HG02840 (cell line): ENCODE data around the gene ZNRD2.

Experiments
- ATAC-seq: cut with Tn5 transposase; IDR thresholded peaks from one replicate; pipeline ENCODE4 v1.9.1; 2021; ENCODE audit warnings: mild to moderate bottlenecking, moderate library complexity, moderate number of reproducible peaks; ENCODE audit not compliant: unreplicated experiment, low FRiP score

The ZNRD2 gene

GRCh38 chr11:65571420-65571819 lies 1.1 kb downstream of the ZNRD2 start:
- ATAC-seq = no peak

DNA sequence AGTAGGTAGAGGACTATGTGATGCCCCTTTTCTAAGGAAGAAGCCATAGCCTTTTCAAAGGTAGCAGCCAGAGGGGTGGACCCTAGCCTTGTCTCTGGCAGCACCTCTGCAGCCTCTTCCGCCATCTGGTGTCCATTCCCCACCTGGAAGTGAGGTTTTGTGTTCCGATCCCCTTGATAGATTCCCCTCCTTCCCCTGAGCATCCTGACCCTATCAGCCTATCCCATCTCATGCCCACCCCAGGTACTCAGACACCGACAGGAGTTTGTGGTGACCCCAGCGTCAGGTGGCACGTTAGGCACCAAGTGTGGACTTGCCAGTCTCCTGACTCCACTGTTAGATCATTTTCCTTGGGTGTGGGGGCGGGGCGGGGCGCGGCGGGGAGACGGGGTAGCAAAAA lies 1.7 kb downstream of the ZNRD2 start:
- ATAC-seq = no peak

GRCh38 chr11:65572356-65573051 lies 2.2 kb downstream of the ZNRD2 start, which contains the start of gene FAM89B:
Gene FAM89B, plus strand, starts transcription at chr11:65572538. Its CDS starts 132 bp downstream, at chr11:65572670.
- no peak for ATAC-seq

DNA sequence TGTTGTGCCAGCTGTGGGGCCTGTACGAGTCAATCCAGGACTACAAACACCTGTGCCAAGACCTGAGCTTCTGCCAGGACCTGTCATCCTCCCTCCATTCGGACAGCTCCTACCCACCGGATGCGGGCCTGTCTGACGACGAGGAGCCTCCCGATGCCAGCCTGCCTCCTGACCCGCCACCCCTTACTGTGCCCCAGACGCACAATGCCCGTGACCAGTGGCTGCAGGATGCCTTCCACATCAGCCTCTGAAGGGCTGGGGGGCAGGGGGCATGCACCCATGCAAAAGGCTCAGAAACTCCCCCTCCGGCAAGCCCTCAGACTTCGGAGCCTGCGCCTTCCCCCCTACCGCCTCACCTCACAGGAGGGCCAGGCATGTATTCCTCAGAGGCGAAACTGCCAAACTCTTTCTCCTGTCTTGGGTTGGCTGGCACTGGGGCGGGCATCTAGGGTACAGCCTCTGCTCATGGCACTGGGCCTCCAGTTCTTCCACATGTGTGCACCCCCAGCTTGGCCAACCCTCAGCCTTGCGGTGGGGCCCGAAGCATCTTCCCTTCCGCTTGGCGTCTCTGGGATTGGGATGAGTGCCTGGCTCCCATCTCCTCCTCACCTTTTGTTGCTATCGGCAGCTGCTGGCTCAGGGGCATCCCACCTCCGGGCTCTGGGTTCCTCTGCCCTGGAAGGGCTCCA lies 3.3 kb downstream of the ZNRD2 start:
- ATAC-seq = no peak

DNA sequence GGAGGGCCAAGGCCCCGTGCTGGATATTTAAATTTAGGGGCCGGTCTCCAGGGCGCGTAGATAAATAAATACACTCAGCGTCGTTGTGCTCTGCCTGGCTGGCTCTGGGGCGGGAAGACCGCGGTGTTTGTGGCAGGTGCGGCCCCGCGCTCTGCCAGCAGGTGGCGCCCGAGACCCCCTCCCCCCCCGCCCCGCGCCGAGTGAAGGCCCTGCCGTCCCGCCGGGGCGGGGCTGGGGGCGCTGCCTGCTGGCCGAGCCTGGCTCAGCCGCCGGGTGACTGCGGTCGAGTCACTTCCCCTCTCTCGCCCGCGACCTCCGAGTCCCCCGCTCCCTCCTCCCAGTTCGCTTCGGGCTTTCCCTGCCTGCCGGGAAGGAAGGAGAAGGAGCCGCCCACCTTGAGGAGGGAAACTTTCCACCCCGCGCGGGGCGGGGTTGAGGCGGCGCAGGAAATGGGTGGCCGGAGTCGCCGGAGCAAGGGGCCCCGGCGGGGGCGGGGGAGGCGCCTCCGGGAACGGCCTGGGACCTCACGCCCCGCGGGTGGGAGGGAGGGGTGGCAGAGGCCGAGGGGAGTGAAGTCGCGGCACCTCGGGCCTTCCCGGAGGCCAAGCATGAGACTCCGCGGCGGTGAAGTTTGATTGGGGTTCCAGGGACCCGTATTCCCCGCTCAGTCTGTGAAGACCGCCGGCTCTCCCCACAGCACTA lies 4.0 kb downstream of the ZNRD2 start:
- no peak for ATAC-seq

DNA sequence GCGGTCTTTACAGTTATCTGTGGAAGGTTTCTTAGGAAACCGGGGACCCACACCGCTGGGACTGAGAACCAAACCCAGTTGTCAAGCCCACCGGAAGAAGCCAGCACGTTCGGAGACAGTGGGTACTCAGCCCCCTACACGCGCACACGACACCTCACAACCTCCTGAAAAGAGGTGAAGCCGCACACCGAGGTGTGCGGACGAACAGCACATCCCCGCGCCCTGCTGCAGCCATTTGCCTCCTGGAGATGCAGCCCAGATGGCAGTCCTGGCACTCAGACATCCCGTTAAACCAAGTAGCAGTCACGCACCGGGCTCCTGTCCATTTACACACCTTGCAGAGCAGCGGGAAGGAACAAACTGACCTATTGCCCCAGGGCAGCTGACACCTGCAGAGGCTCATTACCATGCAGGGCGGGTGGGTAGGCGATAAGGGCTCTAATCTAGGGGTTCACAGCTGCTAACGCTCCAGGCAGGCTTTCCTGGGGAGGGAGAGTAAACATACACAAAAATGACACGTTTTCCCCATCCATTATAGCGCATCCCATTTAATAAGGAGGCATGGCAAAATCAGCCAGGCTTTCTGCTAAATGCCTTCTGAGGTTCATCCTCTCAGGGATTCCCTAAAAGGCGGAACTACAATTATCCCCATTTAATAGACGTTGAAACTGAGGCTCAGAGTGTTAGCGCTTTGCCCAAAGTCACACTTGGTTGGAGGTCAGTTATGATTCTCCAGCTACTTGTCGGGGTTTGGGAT lies 4.7 kb downstream of the ZNRD2 start:
- ATAC-seq = no peak

- no peak for ATAC-seq
These were observed 5.4 kb downstream of the ZNRD2 start, which contains the start of gene EHBP1L1 for GRCh38 chr11:65575568-65576231. Gene EHBP1L1, plus strand, starts transcription at chr11:65576053. Its CDS starts 250 bp downstream, at chr11:65576303.

GRCh38 chr11:65576232-65576866 lies 6.1 kb downstream of the ZNRD2 start:
- ATAC-seq = no peak

DNA sequence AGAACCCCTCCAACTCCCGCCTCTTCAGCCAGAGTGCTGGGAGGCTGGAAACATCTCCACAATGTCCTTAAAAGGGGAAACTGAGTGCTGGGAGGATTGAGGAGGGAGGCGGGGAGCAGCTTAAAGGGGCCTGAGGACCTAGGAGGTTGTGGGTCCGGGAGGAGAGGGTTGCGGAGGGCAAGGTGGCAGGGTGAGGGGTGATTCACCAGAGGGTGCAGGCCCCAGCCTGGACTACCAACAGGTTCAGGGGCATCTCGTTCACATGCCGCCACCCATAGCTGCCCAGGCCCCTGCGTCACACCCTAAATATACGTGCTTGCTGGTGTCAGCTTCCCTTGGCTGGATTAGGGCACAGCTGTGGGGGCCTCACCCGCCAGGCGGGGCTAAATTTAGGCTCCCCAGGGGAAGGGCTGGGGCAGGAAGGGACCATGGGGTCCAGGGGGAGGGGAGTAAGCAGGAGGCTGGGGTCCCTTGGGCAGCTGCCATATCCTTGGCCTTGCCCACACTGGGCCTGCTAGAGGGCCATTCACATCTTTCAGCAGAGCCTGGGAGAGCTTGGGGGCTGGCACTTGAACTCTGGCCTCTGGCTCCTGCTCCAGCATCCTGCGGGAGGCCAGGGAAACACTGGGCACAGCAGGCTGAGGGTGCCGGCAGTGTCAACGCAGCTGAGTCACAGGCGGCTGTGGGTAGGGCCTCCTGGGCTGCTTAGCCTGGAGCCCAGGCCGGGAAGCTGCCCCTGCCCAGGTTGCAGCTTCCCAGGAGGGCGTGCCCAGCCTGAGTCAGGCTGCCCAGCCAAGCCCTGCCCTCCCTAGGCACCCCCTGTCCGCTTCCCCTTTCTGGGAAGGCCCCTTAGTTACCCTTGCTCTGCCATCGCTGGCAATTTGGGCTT lies 6.8 kb downstream of the ZNRD2 start:
- ATAC-seq = no peak

DNA sequence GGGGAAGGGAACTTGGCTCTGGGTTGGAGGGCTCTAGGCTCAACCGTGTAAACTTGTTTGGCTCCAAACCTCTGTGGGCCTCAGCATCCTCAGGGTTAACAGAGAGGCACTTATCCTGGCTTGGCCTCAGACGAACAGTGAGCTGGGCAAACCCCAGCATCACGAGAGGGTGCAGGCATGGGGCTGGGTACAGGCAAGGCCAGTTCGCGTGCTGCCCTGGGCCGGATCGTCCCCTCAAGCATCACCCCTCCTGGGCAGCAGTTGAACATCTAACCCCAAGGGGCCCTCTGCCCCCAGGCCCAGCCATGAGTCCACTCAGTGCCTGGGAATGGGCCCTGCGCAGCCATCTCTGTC lies 7.5 kb downstream of the ZNRD2 start:
- ATAC-seq = no peak

DNA sequence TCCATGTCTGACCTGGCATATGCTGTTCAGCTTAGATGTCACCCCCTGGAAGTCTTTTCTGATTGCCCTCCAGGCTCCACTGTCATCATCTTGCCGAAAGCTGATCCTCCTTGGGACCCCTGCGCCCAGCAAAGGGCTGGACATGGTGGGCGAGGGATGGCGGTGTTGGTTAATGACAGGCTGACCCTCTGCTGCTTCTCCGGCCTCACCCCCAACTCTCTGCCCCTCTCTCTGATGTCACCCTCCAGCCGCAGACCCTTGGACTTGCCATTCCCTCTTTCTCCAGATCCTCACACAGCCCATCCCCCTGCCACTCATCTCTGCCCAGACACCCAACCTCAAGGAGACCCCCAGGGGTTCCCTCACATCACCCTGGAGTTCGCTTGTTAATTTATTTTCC lies 7.9 kb downstream of the ZNRD2 start:
- ATAC-seq = no peak

GRCh38 chr11:65578667-65579066 lies 8.4 kb downstream of the ZNRD2 start:
- no peak for ATAC-seq

- no peak for ATAC-seq
These were observed 9.0 kb downstream of the ZNRD2 start for GRCh38 chr11:65579291-65579690.

DNA sequence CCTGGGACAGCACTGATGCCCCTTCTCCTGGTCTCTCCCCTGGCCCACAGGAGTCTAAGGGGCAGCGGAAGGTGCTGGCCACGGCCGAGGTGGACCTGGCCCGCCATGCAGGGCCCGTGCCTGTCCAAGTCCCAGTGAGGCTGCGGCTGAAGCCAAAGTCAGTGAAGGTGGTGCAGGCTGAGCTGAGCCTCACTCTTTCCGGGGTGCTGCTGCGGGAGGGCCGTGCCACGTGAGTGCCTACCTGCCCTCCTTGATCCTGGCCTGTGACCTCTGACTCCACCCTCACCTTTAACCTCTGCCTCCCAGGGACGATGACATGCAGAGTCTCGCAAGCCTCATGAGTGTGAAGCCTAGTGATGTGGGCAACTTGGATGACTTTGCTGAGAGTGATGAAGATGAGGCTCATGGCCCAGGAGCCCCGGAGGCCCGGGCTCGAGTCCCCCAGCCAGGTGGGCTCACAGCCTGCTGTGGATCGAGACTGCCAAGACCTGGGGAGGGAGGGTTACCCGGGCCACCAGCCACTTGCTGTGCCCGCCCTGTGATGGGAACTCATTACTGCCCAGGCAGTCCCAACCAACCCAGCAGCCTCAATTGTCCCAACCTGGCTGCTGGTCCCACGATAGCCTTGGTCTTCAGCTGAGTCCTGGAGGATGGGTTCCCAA lies 9.9 kb downstream of the ZNRD2 start:
- no peak for ATAC-seq

DNA sequence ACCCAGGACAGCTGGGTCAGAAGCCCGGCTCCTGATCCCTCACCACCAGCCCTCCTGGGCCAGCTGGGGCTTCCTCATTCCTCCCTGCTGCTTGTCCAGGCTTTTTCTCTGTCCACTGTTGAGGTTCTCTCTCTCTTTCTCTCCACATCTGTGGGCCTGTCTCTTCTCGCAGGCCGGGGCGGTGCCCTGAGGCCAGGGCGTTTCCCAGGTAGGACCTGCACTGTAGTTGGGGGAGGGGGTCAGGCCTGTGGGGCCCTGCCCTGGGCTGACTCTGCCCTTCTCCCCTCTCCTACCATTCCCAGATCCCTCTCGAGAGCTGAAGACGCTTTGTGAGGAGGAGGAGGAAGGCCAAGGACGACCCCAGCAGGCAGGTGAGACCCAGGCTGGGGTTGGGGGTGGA lies 10.5 kb downstream of the ZNRD2 start:
- no peak for ATAC-seq

DNA sequence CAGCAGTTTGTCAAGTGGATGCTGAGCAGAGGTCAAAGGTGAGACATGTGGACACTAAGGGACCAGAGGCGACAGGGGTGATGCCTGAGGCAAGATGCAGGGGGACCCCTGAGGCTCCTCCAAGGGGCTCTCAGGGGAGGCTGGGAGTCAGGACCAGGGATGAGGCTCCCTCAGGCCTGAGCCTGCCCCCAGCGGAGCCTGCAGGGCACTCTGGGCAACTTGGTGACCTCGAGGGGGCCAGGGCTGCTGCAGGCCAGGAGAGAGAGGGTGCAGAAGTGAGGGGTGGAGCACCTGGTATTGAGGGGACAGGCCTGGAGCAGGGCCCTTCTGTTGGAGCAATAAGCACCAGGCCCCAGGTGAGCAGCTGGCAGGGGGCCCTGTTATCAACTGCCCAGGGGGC lies 11.7 kb downstream of the ZNRD2 start:
- ATAC-seq = no peak

DNA sequence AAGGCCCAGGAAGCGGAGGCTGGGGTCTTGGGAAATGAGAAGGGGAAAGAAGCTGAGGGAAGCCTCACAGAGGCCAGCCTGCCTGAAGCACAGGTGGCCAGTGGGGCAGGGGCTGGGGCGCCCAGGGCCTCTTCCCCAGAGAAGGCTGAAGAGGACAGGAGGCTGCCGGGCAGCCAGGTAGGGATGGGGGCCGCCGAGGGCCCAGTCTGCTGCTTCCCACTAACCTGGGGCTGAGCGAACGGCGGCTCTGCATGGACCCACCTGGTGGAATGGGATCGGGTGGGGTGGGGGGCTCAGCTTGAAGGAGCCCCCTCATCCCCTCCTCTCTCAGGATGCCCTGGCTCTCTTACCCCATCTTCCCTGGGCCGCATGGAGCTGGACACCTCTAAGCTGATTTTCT lies 13.3 kb downstream of the ZNRD2 start:
- no peak for ATAC-seq

GRCh38 chr11:65584106-65584505 lies 13.8 kb downstream of the ZNRD2 start:
- no peak for ATAC-seq
